HG03280 (cell line): ENCODE results near the gene VCX2.
"Not testable (repeated sequence)": the region's sequence is repeated elsewhere in the genome, so short reads cannot be mapped to it uniquely, and the experiment has no call there.

ENCODE experiments used
- ATAC-seq: cut with Tn5 transposase; IDR thresholded peaks from one replicate; pipeline ENCODE4 v1.9.1; 2021; ENCODE audit warnings: mild to moderate bottlenecking, moderate library complexity; ENCODE audit not compliant: unreplicated experiment

Gene VCX2

DNA sequence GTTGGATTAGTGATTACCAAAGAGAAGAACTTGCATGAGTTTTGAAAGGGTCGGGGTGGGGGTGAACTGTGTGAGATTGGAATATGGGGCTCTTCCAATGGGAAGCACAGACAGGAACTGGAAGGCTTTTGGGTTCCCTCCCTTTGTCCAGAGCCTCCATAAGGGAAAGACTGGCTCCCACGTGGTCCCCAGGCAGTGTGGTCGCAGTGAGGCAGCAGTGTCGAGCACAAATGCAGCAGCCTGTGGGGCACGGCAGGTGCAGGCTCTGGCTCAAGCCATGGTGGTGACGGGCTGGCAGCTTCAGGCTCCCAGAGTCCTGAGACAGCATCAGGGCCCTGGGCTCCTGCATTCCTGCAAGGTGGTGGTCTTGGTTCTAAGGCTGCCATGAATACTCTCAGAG, 45.5 kb downstream of the VCX2 start:
- ATAC-seq: no peak

DNA sequence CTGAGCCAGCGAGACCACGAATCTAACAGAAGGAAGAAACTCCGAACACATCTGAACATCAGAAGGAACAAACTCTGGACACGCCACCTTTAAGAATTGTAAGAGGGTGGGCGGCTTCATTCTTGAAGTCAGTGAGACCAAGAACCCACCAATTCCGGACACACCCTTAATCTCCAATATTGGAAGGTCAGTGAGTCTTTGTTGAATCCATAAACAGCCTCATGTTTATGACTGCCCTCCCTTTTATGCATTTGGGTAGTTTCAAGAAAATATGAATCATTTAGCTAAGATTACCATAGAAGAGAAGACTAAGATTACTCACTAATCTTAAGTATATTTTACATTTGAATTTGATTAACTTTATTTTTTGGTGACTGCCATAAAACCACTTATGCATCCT, 48.5 kb downstream of the VCX2 start:
- ATAC-seq: no peak

DNA sequence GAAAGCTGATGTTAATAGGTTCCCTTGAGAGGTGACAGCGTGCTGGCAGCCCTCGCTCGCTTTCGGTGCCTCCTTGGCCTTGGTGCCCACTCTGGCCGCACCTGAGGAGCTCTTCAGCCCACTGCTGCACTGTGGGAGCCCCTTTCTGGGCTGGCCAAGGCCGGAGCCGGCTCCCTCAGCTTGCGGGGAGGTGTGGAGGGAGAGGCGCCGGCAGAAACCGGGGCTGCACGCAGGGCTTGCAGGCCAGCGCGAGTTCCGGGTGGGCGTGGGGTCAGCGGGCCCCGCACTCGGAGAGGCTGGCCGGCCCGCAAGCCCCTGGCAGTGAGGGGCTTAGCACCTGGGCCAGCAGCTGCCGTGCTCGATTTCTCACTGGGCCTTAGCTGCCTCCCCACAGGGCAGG, 49.7 kb downstream of the VCX2 start:
- not testable (repeated sequence) for ATAC-seq
